ENCODE data around the gene PIK3R1. TPM values are rescaled to one million over a fixed set of nuclear protein-coding genes. Genes with fewer than 3 reads are reported as not detected.

Gene PIK3R1
- total and polyA plus RNA-seq, 10 of the 15 experiments (the other 5 are each of a cell fraction or from before 2014, with no cell fraction given): 7.8 to 38.4 (median 15.7) TPM

DNA sequence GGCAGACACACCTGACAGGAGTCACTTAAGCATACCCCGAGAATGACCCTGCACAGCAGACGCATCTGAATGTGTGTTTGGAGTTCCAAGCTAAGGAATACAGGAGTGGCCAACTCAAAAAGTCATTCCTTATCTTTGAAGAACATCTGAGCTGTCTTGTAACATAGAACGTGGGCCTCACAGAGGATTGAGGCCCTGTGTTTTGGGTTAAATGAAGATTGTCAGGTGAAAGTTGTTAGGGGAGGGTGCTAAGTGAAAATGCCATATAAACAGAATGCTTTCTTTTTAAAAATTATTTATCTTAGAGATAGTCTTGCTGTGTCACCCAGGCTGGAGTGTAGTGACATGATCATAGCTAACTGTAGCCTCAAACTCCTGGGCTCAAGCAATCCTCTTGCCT lies 100.9 kb downstream of the PIK3R1 start:
- intact Hi-C loops (cut with micrococcal nuclease; ENCODE audit: unreplicated experiment) (no loop called here), in situ Hi-C loops (cut with MboI) (no loop called here)
- H3K9me3 ChIP-seq (replicated peaks; ENCODE audit: control insufficient read depth, insufficient read depth, low read length): no peaks in the 10 kb centered on the region
- FAIRE-seq (no peak), ATAC-seq (no peak), DNase-seq (ENCODE audit: low read depth, low spot score) (no peak)
- no peak overlapping the region for H3K9ac ChIP-seq (ENCODE audit: control insufficient read depth, insufficient read depth, low read length)
- H3K4me1 ChIP-seq (ENCODE audit: control insufficient read depth, insufficient read depth, low read length): peaks cover 13% of the 10 kb centered on the region
- SMC1A ChIA-PET (ENCODE audit: uncharacterized antibody, unreplicated experiment): interaction anchor here (0.7 to 4.5 kb wide), 13 partner anchors 13 to 145 kb away, joined by 3 to 34 read pairs (median 4); no protein-coding TSS in a partner anchor
- no TSS peak for BruUV-seq (replicated peaks)
- H3K36me3 ChIP-seq (ENCODE audit: control insufficient read depth in 2 of 2, insufficient read depth in 2 of 2, low read length in 1 of 2): no peaks in the 10 kb centered on the region
- H3K4me2 ChIP-seq (ENCODE audit: control insufficient read depth, insufficient read depth): no peak overlapping the region
- TF ChIP-seq, protein P1, sequence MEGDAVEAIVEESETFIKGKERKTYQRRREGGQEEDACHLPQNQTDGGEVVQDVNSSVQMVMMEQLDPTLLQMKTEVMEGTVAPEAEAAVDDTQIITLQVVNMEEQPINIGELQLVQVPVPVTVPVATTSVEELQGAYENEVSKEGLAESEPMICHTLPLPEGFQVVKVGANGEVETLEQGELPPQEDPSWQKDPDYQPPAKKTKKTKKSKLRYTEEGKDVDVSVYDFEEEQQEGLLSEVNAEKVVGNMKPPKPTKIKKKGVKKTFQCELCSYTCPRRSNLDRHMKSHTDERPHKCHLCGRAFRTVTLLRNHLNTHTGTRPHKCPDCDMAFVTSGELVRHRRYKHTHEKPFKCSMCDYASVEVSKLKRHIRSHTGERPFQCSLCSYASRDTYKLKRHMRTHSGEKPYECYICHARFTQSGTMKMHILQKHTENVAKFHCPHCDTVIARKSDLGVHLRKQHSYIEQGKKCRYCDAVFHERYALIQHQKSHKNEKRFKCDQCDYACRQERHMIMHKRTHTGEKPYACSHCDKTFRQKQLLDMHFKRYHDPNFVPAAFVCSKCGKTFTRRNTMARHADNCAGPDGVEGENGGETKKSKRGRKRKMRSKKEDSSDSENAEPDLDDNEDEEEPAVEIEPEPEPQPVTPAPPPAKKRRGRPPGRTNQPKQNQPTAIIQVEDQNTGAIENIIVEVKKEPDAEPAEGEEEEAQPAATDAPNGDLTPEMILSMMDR (IDR thresholded peaks at IDR 0.05 in 2 of 3, conservative IDR thresholded peaks at IDR 0.05 in 1 of 3; ENCODE audit: control insufficient read depth in 2 of 3, extremely low read depth in 1 of 3, insufficient read depth in 1 of 3, low read depth in 3 of 3, low read length in 3 of 3): no peak
- no peak for TF ChIP-seq HCFC1 (IDR thresholded peaks at IDR 0.05; ENCODE audit: low read length)
- no peak for TF ChIP-seq ZNF622 (IDR thresholded peaks at IDR 0.05)
- TF ChIP-seq SMAD1 (IDR thresholded peaks at IDR 0.05; ENCODE audit: low read depth, partially characterized antibody): no peak
- no peak for TF ChIP-seq BMI1 (IDR thresholded peaks at IDR 0.05; ENCODE audit: borderline replicate concordance)
- no peak for TF ChIP-seq FOXM1 (IDR thresholded peaks at IDR 0.05; ENCODE audit: low read depth, low read length)
- no peak for TF ChIP-seq BCL11A (IDR thresholded peaks at IDR 0.05; ENCODE audit: low read depth, low read length)
- no peak for TF ChIP-seq ETV6 (conservative IDR thresholded peaks at IDR 0.05 in 1 of 2, IDR thresholded peaks at IDR 0.05 in 1 of 2; ENCODE audit: borderline replicate concordance in 1 of 2, low read depth in 1 of 2)
- TF ChIP-seq, protein P2, sequence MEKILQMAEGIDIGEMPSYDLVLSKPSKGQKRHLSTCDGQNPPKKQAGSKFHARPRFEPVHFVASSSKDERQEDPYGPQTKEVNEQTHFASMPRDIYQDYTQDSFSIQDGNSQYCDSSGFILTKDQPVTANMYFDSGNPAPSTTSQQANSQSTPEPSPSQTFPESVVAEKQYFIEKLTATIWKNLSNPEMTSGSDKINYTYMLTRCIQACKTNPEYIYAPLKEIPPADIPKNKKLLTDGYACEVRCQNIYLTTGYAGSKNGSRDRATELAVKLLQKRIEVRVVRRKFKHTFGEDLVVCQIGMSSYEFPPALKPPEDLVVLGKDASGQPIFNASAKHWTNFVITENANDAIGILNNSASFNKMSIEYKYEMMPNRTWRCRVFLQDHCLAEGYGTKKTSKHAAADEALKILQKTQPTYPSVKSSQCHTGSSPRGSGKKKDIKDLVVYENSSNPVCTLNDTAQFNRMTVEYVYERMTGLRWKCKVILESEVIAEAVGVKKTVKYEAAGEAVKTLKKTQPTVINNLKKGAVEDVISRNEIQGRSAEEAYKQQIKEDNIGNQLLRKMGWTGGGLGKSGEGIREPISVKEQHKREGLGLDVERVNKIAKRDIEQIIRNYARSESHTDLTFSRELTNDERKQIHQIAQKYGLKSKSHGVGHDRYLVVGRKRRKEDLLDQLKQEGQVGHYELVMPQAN (conservative IDR thresholded peaks at IDR 0.05): no peak
- no peak for TF ChIP-seq ZNF217 (IDR thresholded peaks at IDR 0.05)
- RAD21 ChIA-PET (ENCODE audit: unreplicated experiment): interaction anchor here (0.7 to 3.2 kb wide), 7 partner anchors 15 to 146 kb away, joined by 3 to 17 read pairs (median 5); no protein-coding TSS in a partner anchor
- POLR2A ChIA-PET: interaction anchor here (1.3 kb wide), 1 partner anchor 15 kb away, joined by 5 read pairs; no protein-coding TSS in a partner anchor
- H3K27me3 ChIP-seq (replicated peaks in 1 of 2; ENCODE audit: control insufficient read depth in 2 of 2, insufficient read depth in 2 of 2, low read length in 1 of 2): no peaks in the 10 kb centered on the region
- no peak overlapping the region for H2AFZ ChIP-seq (ENCODE audit: control insufficient read depth, low read depth, low read length)
- H3K27ac ChIP-seq (ENCODE audit: control insufficient read depth, insufficient read depth): no peak overlapping the region
- H3K4me3 ChIP-seq: no peak overlapping the region
- WGBS (ENCODE audit: insufficient coverage, insufficient replicate concordance, low lambda C conversion rate, missing lambda C conversion rate): 97% methylated on average over 3 of the region's 3 CpGs
- H4K20me1 ChIP-seq (ENCODE audit: control insufficient read depth, insufficient read depth): no peaks in the 10 kb centered on the region
- CTCF ChIA-PET: interaction anchor here (1.0 to 1.8 kb wide), 4 partner anchors 11 to 146 kb away, joined by 3 to 13 read pairs (median 4); no protein-coding TSS in a partner anchor
- no peaks in the 10 kb centered on the region for H3K79me2 ChIP-seq (ENCODE audit: control insufficient read depth, insufficient read depth, low read length)

All from GM12878 (cell line).